Measurements from ENCODE around the gene TCF4.

DNA sequence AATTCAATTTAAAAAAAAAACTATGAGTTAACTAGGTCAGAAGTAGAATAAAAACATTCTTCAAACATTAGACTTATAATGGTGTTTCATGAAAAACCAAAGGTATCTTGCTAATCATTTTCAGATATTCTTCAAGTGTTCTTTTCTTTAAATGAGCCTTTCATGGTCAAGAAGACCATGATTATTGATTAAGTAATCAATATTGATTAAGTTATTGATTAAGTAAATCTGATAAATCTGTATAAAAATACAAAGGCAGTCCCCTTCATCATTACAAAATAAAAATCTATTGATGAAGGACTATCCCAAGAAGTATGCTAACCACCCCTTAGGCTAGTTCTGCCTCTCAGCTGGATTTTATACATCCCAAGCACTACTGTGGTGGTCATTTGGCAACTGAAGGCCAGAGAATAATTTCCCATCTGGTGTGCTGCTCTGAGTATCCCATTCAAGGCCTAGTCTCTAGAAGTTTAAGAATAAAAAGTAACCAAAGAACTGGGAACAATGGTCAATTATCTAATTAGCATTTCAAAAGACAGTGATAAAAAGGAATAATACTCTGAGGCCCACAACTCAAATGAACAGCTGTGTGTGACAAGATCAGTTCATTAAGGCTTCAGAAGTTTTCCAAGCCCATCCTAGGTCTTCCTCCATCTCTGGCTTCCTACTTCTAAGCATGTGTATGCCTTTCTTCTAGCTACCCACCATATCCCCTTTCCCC lies 63.5 kb downstream of the TCF4 start:
- TF ChIP-seq EP300 (IDR thresholded peaks at IDR 0.05) (no peak), POLR2A (IDR thresholded peaks at IDR 0.05) (no peak)
- TF ChIP-seq, protein P1, sequence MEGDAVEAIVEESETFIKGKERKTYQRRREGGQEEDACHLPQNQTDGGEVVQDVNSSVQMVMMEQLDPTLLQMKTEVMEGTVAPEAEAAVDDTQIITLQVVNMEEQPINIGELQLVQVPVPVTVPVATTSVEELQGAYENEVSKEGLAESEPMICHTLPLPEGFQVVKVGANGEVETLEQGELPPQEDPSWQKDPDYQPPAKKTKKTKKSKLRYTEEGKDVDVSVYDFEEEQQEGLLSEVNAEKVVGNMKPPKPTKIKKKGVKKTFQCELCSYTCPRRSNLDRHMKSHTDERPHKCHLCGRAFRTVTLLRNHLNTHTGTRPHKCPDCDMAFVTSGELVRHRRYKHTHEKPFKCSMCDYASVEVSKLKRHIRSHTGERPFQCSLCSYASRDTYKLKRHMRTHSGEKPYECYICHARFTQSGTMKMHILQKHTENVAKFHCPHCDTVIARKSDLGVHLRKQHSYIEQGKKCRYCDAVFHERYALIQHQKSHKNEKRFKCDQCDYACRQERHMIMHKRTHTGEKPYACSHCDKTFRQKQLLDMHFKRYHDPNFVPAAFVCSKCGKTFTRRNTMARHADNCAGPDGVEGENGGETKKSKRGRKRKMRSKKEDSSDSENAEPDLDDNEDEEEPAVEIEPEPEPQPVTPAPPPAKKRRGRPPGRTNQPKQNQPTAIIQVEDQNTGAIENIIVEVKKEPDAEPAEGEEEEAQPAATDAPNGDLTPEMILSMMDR (IDR thresholded peaks at IDR 0.05), result no peak

Measured in stomach (tissue), 4 donors.